ENCODE data around the gene P3H4. TPM values are rescaled to one million over a fixed set of nuclear protein-coding genes. Genes with fewer than 3 reads are reported as not detected.
A peak's percentile ranks its signal among the peaks of the same experiment; 100 is the strongest.

Gene P3H4
- polyA plus RNA-seq, 4 donors, result 6.5 to 19.1 (median 11.2) TPM

- H3K27me3 ChIP-seq (ENCODE audit: control insufficient read depth in 3 of 3, insufficient read depth in 3 of 3, low read length in 3 of 3), result no peaks in the 10 kb centered on the region
- H3K27ac ChIP-seq (ENCODE audit: low read depth in 1 of 3, low read length in 2 of 3), result peak overlapping the region; percentile 83 to 89 (median 87)
- H3K9me3 ChIP-seq (ENCODE audit: control insufficient read depth in 2 of 2, insufficient read depth in 1 of 2, low read depth in 1 of 2, low read length in 1 of 2), result no peaks in the 10 kb centered on the region
- peak overlapping the region in 1 of 3 donors; percentile 10 for H3K4me3 ChIP-seq (ENCODE audit: low read depth in 1 of 3, low read length in 3 of 3)
- no peak for FAIRE-seq
- H3K36me3 ChIP-seq (ENCODE audit: control insufficient read depth in 3 of 3, insufficient read depth in 2 of 3, low read depth in 1 of 3, low read length in 3 of 3), result peaks cover 0 to 31% (median 0%) of the 10 kb centered on the region in 3 donors
- peaks cover 0 to 23% (median 0%) of the 10 kb centered on the region in 3 donors for H3K4me1 ChIP-seq (ENCODE audit: control insufficient read depth in 3 of 3, insufficient read depth in 2 of 3, low read depth in 1 of 3, low read length in 2 of 3)
- WGBS, 3 donors, result 10 to 15% (median 11%) methylated on average over 14 of the region's 14 CpGs
- DNase-seq, result peak; percentile 84 to 91
Measured at GRCh38 chr17:41801374-41802271, 10.1 kb downstream of the P3H4 start.

- WGBS, 3 donors, result 9 to 29% (median 28%) methylated on average over 18 of the region's 18 CpGs
- Histone ChIP-seq H3K4me1 (ENCODE audit: control insufficient read depth in 3 of 3, insufficient read depth in 2 of 3, low read depth in 1 of 3, low read length in 2 of 3) (peaks cover 0 to 29% (median 0%) of the 10 kb centered on the region in 3 donors), H3K27me3 (ENCODE audit: control insufficient read depth in 3 of 3, insufficient read depth in 3 of 3, low read length in 3 of 3) (no peaks in the 10 kb centered on the region), H3K36me3 (ENCODE audit: control insufficient read depth in 3 of 3, insufficient read depth in 2 of 3, low read depth in 1 of 3, low read length in 3 of 3) (peaks cover 0 to 23% (median 0%) of the 10 kb centered on the region in 3 donors), H3K4me3 (ENCODE audit: low read depth in 1 of 3, low read length in 3 of 3) (peak overlapping the region in 1 of 3 donors; percentile 10), H3K27ac (ENCODE audit: low read depth in 1 of 3, low read length in 2 of 3) (peak overlapping the region; percentile 83 to 89 (median 87)), H3K9me3 (ENCODE audit: control insufficient read depth in 2 of 2, insufficient read depth in 1 of 2, low read depth in 1 of 2, low read length in 1 of 2) (no peaks in the 10 kb centered on the region)
- peak; percentile 97 to 98 for DNase-seq
- no peak for FAIRE-seq
Measured at GRCh38 chr17:41800601-41801373, 11.0 kb downstream of the P3H4 start.

- Histone ChIP-seq H3K4me3 (ENCODE audit: low read depth in 1 of 3, low read length in 3 of 3) (no peak overlapping the region), H3K27ac (ENCODE audit: low read depth in 1 of 3, low read length in 2 of 3) (peak overlapping the region in 1 of 3 donors; percentile 89), H3K27me3 (ENCODE audit: control insufficient read depth in 3 of 3, insufficient read depth in 3 of 3, low read length in 3 of 3) (no peaks in the 10 kb centered on the region), H3K9me3 (ENCODE audit: control insufficient read depth in 2 of 2, insufficient read depth in 1 of 2, low read depth in 1 of 2, low read length in 1 of 2) (no peaks in the 10 kb centered on the region), H3K4me1 (ENCODE audit: control insufficient read depth in 3 of 3, insufficient read depth in 2 of 3, low read depth in 1 of 3, low read length in 2 of 3) (peaks cover 0 to 42% (median 0%) of the 10 kb centered on the region in 3 donors), H3K36me3 (ENCODE audit: control insufficient read depth in 3 of 3, insufficient read depth in 2 of 3, low read depth in 1 of 3, low read length in 3 of 3) (peaks cover 0 to 16% (median 0%) of the 10 kb centered on the region in 3 donors)
- DNase-seq, result peak in 1 of 2 donors; percentile 30
- WGBS, 3 donors, result 83 to 89% (median 85%) methylated on average over 8 of the region's 8 CpGs
- FAIRE-seq, result no peak
Measured at GRCh38 chr17:41799366-41799765, 12.4 kb downstream of the P3H4 start.

GRCh38 chr17:41797377-41797776 lies 14.4 kb downstream of the P3H4 start:
- Histone ChIP-seq H3K4me1 (ENCODE audit: control insufficient read depth in 3 of 3, insufficient read depth in 2 of 3, low read depth in 1 of 3, low read length in 2 of 3) (peaks cover 0 to 62% (median 6%) of the 10 kb centered on the region in 3 donors), H3K4me3 (ENCODE audit: low read depth in 1 of 3, low read length in 3 of 3) (no peak overlapping the region), H3K27ac (ENCODE audit: low read depth in 1 of 3, low read length in 2 of 3) (no peak overlapping the region), H3K36me3 (ENCODE audit: control insufficient read depth in 3 of 3, insufficient read depth in 2 of 3, low read depth in 1 of 3, low read length in 3 of 3) (peaks cover 0 to 6% (median 0%) of the 10 kb centered on the region in 3 donors), H3K9me3 (ENCODE audit: control insufficient read depth in 2 of 2, insufficient read depth in 1 of 2, low read depth in 1 of 2, low read length in 1 of 2) (no peaks in the 10 kb centered on the region), H3K27me3 (ENCODE audit: control insufficient read depth in 3 of 3, insufficient read depth in 3 of 3, low read length in 3 of 3) (no peaks in the 10 kb centered on the region)
- no peak for DNase-seq
- WGBS, 3 donors, result 89 to 94% (median 91%) methylated on average over 3 of the region's 3 CpGs
- no peak for FAIRE-seq

GRCh38 chr17:41796121-41796895 lies 15.4 kb downstream of the P3H4 start:
- Histone ChIP-seq H3K9me3 (ENCODE audit: control insufficient read depth in 2 of 2, insufficient read depth in 1 of 2, low read depth in 1 of 2, low read length in 1 of 2) (no peaks in the 10 kb centered on the region), H3K4me3 (ENCODE audit: low read depth in 1 of 3, low read length in 3 of 3) (no peak overlapping the region), H3K4me1 (ENCODE audit: control insufficient read depth in 3 of 3, insufficient read depth in 2 of 3, low read depth in 1 of 3, low read length in 2 of 3) (peaks cover 5 to 70% (median 6%) of the 10 kb centered on the region in 3 donors), H3K27ac (ENCODE audit: low read depth in 1 of 3, low read length in 2 of 3) (peak overlapping the region in 1 of 3 donors; percentile 99), H3K36me3 (ENCODE audit: control insufficient read depth in 3 of 3, insufficient read depth in 2 of 3, low read depth in 1 of 3, low read length in 3 of 3) (no peaks in the 10 kb centered on the region), H3K27me3 (ENCODE audit: control insufficient read depth in 3 of 3, insufficient read depth in 3 of 3, low read length in 3 of 3) (no peaks in the 10 kb centered on the region)
- DNase-seq (peak in 1 of 2 donors; percentile 53), FAIRE-seq (no peak)
- WGBS, 3 donors, result 72 to 89% (median 82%) methylated on average over 10 of the region's 10 CpGs

- FAIRE-seq (no peak), DNase-seq (no peak)
- peak overlapping the region in 2 of 3 donors; percentile 93 to 99 for H3K27ac ChIP-seq (ENCODE audit: low read depth in 1 of 3, low read length in 2 of 3)
- peaks cover 5 to 59% (median 6%) of the 10 kb centered on the region in 3 donors for H3K4me1 ChIP-seq (ENCODE audit: control insufficient read depth in 3 of 3, insufficient read depth in 2 of 3, low read depth in 1 of 3, low read length in 2 of 3)
- WGBS, 3 donors, result 80 to 86% (median 85%) methylated on average over 5 of the region's 5 CpGs
- H3K9me3 ChIP-seq (ENCODE audit: control insufficient read depth in 2 of 2, insufficient read depth in 1 of 2, low read depth in 1 of 2, low read length in 1 of 2), result no peaks in the 10 kb centered on the region
- no peaks in the 10 kb centered on the region for H3K36me3 ChIP-seq (ENCODE audit: control insufficient read depth in 3 of 3, insufficient read depth in 2 of 3, low read depth in 1 of 3, low read length in 3 of 3)
- H3K27me3 ChIP-seq (ENCODE audit: control insufficient read depth in 3 of 3, insufficient read depth in 3 of 3, low read length in 3 of 3), result no peaks in the 10 kb centered on the region
- no peak overlapping the region for H3K4me3 ChIP-seq (ENCODE audit: low read depth in 1 of 3, low read length in 3 of 3)
Measured at GRCh38 chr17:41794540-41794975, 17.2 kb downstream of the P3H4 start.

GRCh38 chr17:41793784-41794539 lies 17.8 kb downstream of the P3H4 start:
- Histone ChIP-seq H3K4me1 (ENCODE audit: control insufficient read depth in 3 of 3, insufficient read depth in 2 of 3, low read depth in 1 of 3, low read length in 2 of 3) (peaks cover 5 to 60% (median 6%) of the 10 kb centered on the region in 3 donors), H3K9me3 (ENCODE audit: control insufficient read depth in 2 of 2, insufficient read depth in 1 of 2, low read depth in 1 of 2, low read length in 1 of 2) (no peaks in the 10 kb centered on the region), H3K4me3 (ENCODE audit: low read depth in 1 of 3, low read length in 3 of 3) (peak overlapping the region in 1 of 3 donors; percentile 43), H3K27me3 (ENCODE audit: control insufficient read depth in 3 of 3, insufficient read depth in 3 of 3, low read length in 3 of 3) (no peaks in the 10 kb centered on the region), H3K36me3 (ENCODE audit: control insufficient read depth in 3 of 3, insufficient read depth in 2 of 3, low read depth in 1 of 3, low read length in 3 of 3) (no peaks in the 10 kb centered on the region), H3K27ac (ENCODE audit: low read depth in 1 of 3, low read length in 2 of 3) (peak overlapping the region; percentile 81 to 99 (median 93))
- DNase-seq, result peak; percentile 65 to 90
- FAIRE-seq, result no peak
- WGBS, 3 donors, result 26 to 47% (median 31%) methylated on average over 14 of the region's 14 CpGs

Data from small intestine (tissue), 7 donors.